IPS-20b (cell line): ENCODE measurements around the gene STK32A.

Experiments used
- H3K27ac ChIP-seq: one replicate; pipeline ENCODE4 v1.5.1; 2013; ENCODE audit warnings: low read length
- H3K27me3 ChIP-seq: 2 replicates; pipeline ENCODE4 v1.6.1; 2013; ENCODE audit warnings: mild to moderate bottlenecking, low read length, inconsistent platforms; ENCODE audit not compliant: insufficient read depth
- H3K36me3 ChIP-seq: 2 replicates; pipeline ENCODE4 v1.6.1; 2013; ENCODE audit warnings: low read depth, mild to moderate bottlenecking, inconsistent platforms, low read length, moderate library complexity; ENCODE audit not compliant: insufficient read depth
- H3K4me1 ChIP-seq: 2 replicates; pipeline ENCODE4 v1.6.1; 2013; ENCODE audit warnings: mild to moderate bottlenecking, control low read depth, inconsistent platforms, low read length, moderate library complexity; ENCODE audit not compliant: insufficient read depth
- H3K4me3 ChIP-seq: 2 replicates; pipeline ENCODE4 v1.5.1; 2013; ENCODE audit warnings: mild to moderate bottlenecking, low read length, inconsistent platforms
- H3K9ac ChIP-seq: 2 replicates; pipeline ENCODE4 v1.6.1; 2013; ENCODE audit warnings: low read depth, mild to moderate bottlenecking, inconsistent platforms, low read length, moderate library complexity
- H3K9me3 ChIP-seq: 2 replicates; pipeline ENCODE4 v1.6.1; 2013; ENCODE audit warnings: mild to moderate bottlenecking, low read depth, low read length, inconsistent platforms; ENCODE audit not compliant: insufficient read depth

Gene STK32A

GRCh38 chr5:147321569-147321968, 86.7 kb downstream of the STK32A start:
- Histone ChIP-seq H3K27me3 (no peaks in the 10 kb centered on the region), H3K4me3 (no peak overlapping the region), H3K9me3 (no peaks in the 10 kb centered on the region), H3K27ac (no peak overlapping the region), H3K9ac (no peak overlapping the region), H3K4me1 (no peaks in the 10 kb centered on the region), H3K36me3 (no peaks in the 10 kb centered on the region)

GRCh38 chr5:147327421-147327820, 92.6 kb downstream of the STK32A start:
- Histone ChIP-seq H3K9ac (no peak overlapping the region), H3K27me3 (no peaks in the 10 kb centered on the region), H3K27ac (no peak overlapping the region), H3K9me3 (no peaks in the 10 kb centered on the region), H3K36me3 (no peaks in the 10 kb centered on the region), H3K4me1 (peaks cover under 1% of the 10 kb centered on the region; the same call in 1 of the 2 replicates), H3K4me3 (no peak overlapping the region)

- no peaks in the 10 kb centered on the region for H3K36me3 ChIP-seq
- H3K27me3 ChIP-seq, result no peaks in the 10 kb centered on the region
- H3K9me3 ChIP-seq, result no peaks in the 10 kb centered on the region
- no peak overlapping the region for H3K27ac ChIP-seq
- H3K4me1 ChIP-seq, result peaks cover 5% of the 10 kb centered on the region; the same call in 1 of the 2 replicates
- no peak overlapping the region for H3K4me3 ChIP-seq
- H3K9ac ChIP-seq, result no peak overlapping the region
These were observed 93.1 kb downstream of the STK32A start for GRCh38 chr5:147327905-147328304.

GRCh38 chr5:147332658-147333057, 97.8 kb downstream of the STK32A start:
- H3K36me3 ChIP-seq, result no peaks in the 10 kb centered on the region
- no peaks in the 10 kb centered on the region for H3K9me3 ChIP-seq
- H3K4me1 ChIP-seq, result peaks cover 18% of the 10 kb centered on the region; the same call in 1 of the 2 replicates
- H3K27ac ChIP-seq, result no peak overlapping the region
- H3K27me3 ChIP-seq, result no peaks in the 10 kb centered on the region
- no peak overlapping the region for H3K4me3 ChIP-seq
- H3K9ac ChIP-seq, result no peak overlapping the region

- Histone ChIP-seq H3K27ac (no peak overlapping the region), H3K4me3 (peak overlapping the region; percentile 10), H3K9me3 (no peaks in the 10 kb centered on the region), H3K36me3 (no peaks in the 10 kb centered on the region), H3K27me3 (no peaks in the 10 kb centered on the region), H3K4me1 (peaks cover 19% of the 10 kb centered on the region; the same call in 1 of the 2 replicates), H3K9ac (no peak overlapping the region)
These were observed 102.0 kb downstream of the STK32A start for GRCh38 chr5:147336876-147337275.

GRCh38 chr5:147339313-147339712, 104.5 kb downstream of the STK32A start:
- Histone ChIP-seq H3K9ac (no peak overlapping the region), H3K4me1 (peaks cover 15% of the 10 kb centered on the region; the same call in 1 of the 2 replicates), H3K36me3 (no peaks in the 10 kb centered on the region), H3K27me3 (no peaks in the 10 kb centered on the region), H3K4me3 (no peak overlapping the region), H3K27ac (no peak overlapping the region), H3K9me3 (no peaks in the 10 kb centered on the region)

- H3K27ac ChIP-seq, result no peak overlapping the region
- no peaks in the 10 kb centered on the region for H3K27me3 ChIP-seq
- peaks cover 15% of the 10 kb centered on the region; the same call in 1 of the 2 replicates for H3K4me1 ChIP-seq
- no peak overlapping the region for H3K4me3 ChIP-seq
- H3K9ac ChIP-seq, result no peak overlapping the region
- H3K36me3 ChIP-seq, result no peaks in the 10 kb centered on the region
- H3K9me3 ChIP-seq, result no peaks in the 10 kb centered on the region
These were observed 106.1 kb downstream of the STK32A start for GRCh38 chr5:147340941-147341340.

GRCh38 chr5:147341345-147341744, 106.5 kb downstream of the STK32A start:
- Histone ChIP-seq H3K27ac (no peak overlapping the region), H3K4me3 (no peak overlapping the region)

GRCh38 chr5:147344861-147345260, 110.0 kb downstream of the STK32A start:
- H3K36me3 ChIP-seq, result no peaks in the 10 kb centered on the region
- H3K9ac ChIP-seq, result no peak overlapping the region
- no peaks in the 10 kb centered on the region for H3K27me3 ChIP-seq
- H3K9me3 ChIP-seq, result no peaks in the 10 kb centered on the region
- no peaks in the 10 kb centered on the region for H3K4me1 ChIP-seq
- no peak overlapping the region for H3K27ac ChIP-seq
- H3K4me3 ChIP-seq, result no peak overlapping the region

More at GRCh38 chr5:147341345-147341744, 106.5 kb downstream of the STK32A start:
- Histone ChIP-seq H3K4me1 (peaks cover 14% of the 10 kb centered on the region; the same call in 1 of the 2 replicates), H3K9ac (no peak overlapping the region), H3K27me3 (no peaks in the 10 kb centered on the region), H3K9me3 (no peaks in the 10 kb centered on the region), H3K36me3 (no peaks in the 10 kb centered on the region)

- Histone ChIP-seq H3K9ac (no peak overlapping the region), H3K4me3 (no peak overlapping the region), H3K27me3 (no peaks in the 10 kb centered on the region), H3K4me1 (no peaks in the 10 kb centered on the region), H3K27ac (no peak overlapping the region), H3K36me3 (no peaks in the 10 kb centered on the region), H3K9me3 (no peaks in the 10 kb centered on the region)
These were observed 111.3 kb downstream of the STK32A start for GRCh38 chr5:147346006-147346561.

GRCh38 chr5:147348046-147348445, 113.2 kb downstream of the STK32A start:
- Histone ChIP-seq H3K4me1 (no peaks in the 10 kb centered on the region), H3K9me3 (no peaks in the 10 kb centered on the region), H3K9ac (no peak overlapping the region), H3K36me3 (no peaks in the 10 kb centered on the region), H3K4me3 (no peak overlapping the region), H3K27me3 (no peaks in the 10 kb centered on the region), H3K27ac (no peak overlapping the region)

GRCh38 chr5:147348451-147348850, 113.6 kb downstream of the STK32A start:
- Histone ChIP-seq H3K27me3 (no peaks in the 10 kb centered on the region), H3K36me3 (no peaks in the 10 kb centered on the region), H3K9me3 (no peaks in the 10 kb centered on the region), H3K4me1 (no peaks in the 10 kb centered on the region), H3K27ac (no peak overlapping the region), H3K4me3 (no peak overlapping the region), H3K9ac (no peak overlapping the region)
